ENCODE measurements around the gene EZH1.

Gene EZH1

GRCh38 chr17:42725143-42725542, 19.7 kb downstream of the EZH1 start:
- peaks cover 19 to 77% of the 10 kb centered on the region in 2 experiments for H3K36me3 ChIP-seq (ENCODE audit: control insufficient read depth in 1 of 2, insufficient read depth in 2 of 2, low read depth in 1 of 2, low read length in 2 of 2)
- no peak overlapping the region for H2BK120ac ChIP-seq (ENCODE audit: low read depth, low read length)
- no peak overlapping the region for H2BK5ac ChIP-seq (ENCODE audit: low read depth, low read length, poor library complexity, severe bottlenecking)
- no peak overlapping the region for H3K14ac ChIP-seq (ENCODE audit: low read length in 2 of 2)
- no peaks in the 10 kb centered on the region for H3K79me1 ChIP-seq (replicated peaks; ENCODE audit: low read length, poor library complexity, severe bottlenecking)
- no peak overlapping the region for H3K4me3 ChIP-seq (ENCODE audit: insufficient read depth in 1 of 2, low read depth in 1 of 2, low read length in 2 of 2)
- H3K27me3 ChIP-seq (ENCODE audit: control insufficient read depth in 1 of 2, insufficient read depth in 1 of 2, low read length in 2 of 2) = no peaks in the 10 kb centered on the region
- no peak overlapping the region for H3K27ac ChIP-seq (ENCODE audit: low read length, poor library complexity, severe bottlenecking)
- no peak overlapping the region for H4K91ac ChIP-seq (ENCODE audit: low read length)
- H3K9ac ChIP-seq (ENCODE audit: low read length) = no peak overlapping the region
- H2AFZ ChIP-seq (ENCODE audit: low read depth, low read length) = no peak overlapping the region
- H3K18ac ChIP-seq (ENCODE audit: low read depth in 1 of 2, low read length in 2 of 2) = no peak overlapping the region
- H3K4ac ChIP-seq (ENCODE audit: low read depth in 1 of 2, low read length in 2 of 2) = no peak overlapping the region
- DNase-seq = no peak
- H4K8ac ChIP-seq (ENCODE audit: low read length) = no peak overlapping the region
- no peak overlapping the region for H2BK15ac ChIP-seq (ENCODE audit: low read depth, poor library complexity, severe bottlenecking)
- no peak overlapping the region for H3K4me2 ChIP-seq (ENCODE audit: low read length, poor library complexity, severe bottlenecking)
- no peaks in the 10 kb centered on the region for H3K9me3 ChIP-seq (ENCODE audit: control insufficient read depth, low read length)
- WGBS = 98% methylated on average over 3 of the region's 6 CpGs
- no peak overlapping the region for H2AK5ac ChIP-seq (ENCODE audit: low read length, severe bottlenecking)
- no peaks in the 10 kb centered on the region for H3K4me1 ChIP-seq (ENCODE audit: control insufficient read depth, insufficient read depth, low read depth, low read length)
- H2BK12ac ChIP-seq (ENCODE audit: low read length in 2 of 2) = no peak overlapping the region
- H3K23ac ChIP-seq (ENCODE audit: low read length in 2 of 2) = no peak overlapping the region

GRCh38 chr17:42723636-42724035, 21.2 kb downstream of the EZH1 start:
- DNase-seq = no peak
- no peak overlapping the region for H2BK120ac ChIP-seq (ENCODE audit: low read depth, low read length)

GRCh38 chr17:42720996-42721583, 23.8 kb downstream of the EZH1 start:
- WGBS = 0% methylated on average over 1 of the region's 2 CpGs
- H3K9me3 ChIP-seq (ENCODE audit: control insufficient read depth, low read length) = no peaks in the 10 kb centered on the region
- peaks cover 26 to 89% of the 10 kb centered on the region in 2 experiments for H3K36me3 ChIP-seq (ENCODE audit: control insufficient read depth in 1 of 2, insufficient read depth in 2 of 2, low read depth in 1 of 2, low read length in 2 of 2)
- no peak overlapping the region for H2AFZ ChIP-seq (ENCODE audit: low read depth, low read length)
- H3K4me3 ChIP-seq (ENCODE audit: insufficient read depth in 1 of 2, low read depth in 1 of 2, low read length in 2 of 2) = no peak overlapping the region
- no peak overlapping the region for H3K23ac ChIP-seq (ENCODE audit: low read length in 2 of 2)
- H3K4me2 ChIP-seq (ENCODE audit: low read length, poor library complexity, severe bottlenecking) = no peak overlapping the region
- H3K79me1 ChIP-seq (replicated peaks; ENCODE audit: low read length, poor library complexity, severe bottlenecking) = no peaks in the 10 kb centered on the region
- peak; percentile 73 for DNase-seq
- H2BK12ac ChIP-seq (ENCODE audit: low read length in 2 of 2) = no peak overlapping the region
- H3K9ac ChIP-seq (ENCODE audit: low read length) = no peak overlapping the region
- no peaks in the 10 kb centered on the region for H3K4me1 ChIP-seq (ENCODE audit: control insufficient read depth, insufficient read depth, low read depth, low read length)
- H4K91ac ChIP-seq (ENCODE audit: low read length) = no peak overlapping the region
- no peak overlapping the region for H3K27ac ChIP-seq (ENCODE audit: low read length, poor library complexity, severe bottlenecking)
- no peak overlapping the region for H2AK5ac ChIP-seq (ENCODE audit: low read length, severe bottlenecking)
- no peak overlapping the region for H2BK15ac ChIP-seq (ENCODE audit: low read depth, poor library complexity, severe bottlenecking)
- no peak overlapping the region for H3K14ac ChIP-seq (ENCODE audit: low read length in 2 of 2)
- no peaks in the 10 kb centered on the region for H3K27me3 ChIP-seq (ENCODE audit: control insufficient read depth in 1 of 2, insufficient read depth in 1 of 2, low read length in 2 of 2)
- H3K4ac ChIP-seq (ENCODE audit: low read depth in 1 of 2, low read length in 2 of 2) = no peak overlapping the region
- no peak overlapping the region for H3K18ac ChIP-seq (ENCODE audit: low read depth in 1 of 2, low read length in 2 of 2)
- H2BK5ac ChIP-seq (ENCODE audit: low read depth, low read length, poor library complexity, severe bottlenecking) = no peak overlapping the region
- H2BK120ac ChIP-seq (ENCODE audit: low read depth, low read length) = no peak overlapping the region
- H4K8ac ChIP-seq (ENCODE audit: low read length) = no peak overlapping the region

More at GRCh38 chr17:42723636-42724035, 21.2 kb downstream of the EZH1 start:
- Histone ChIP-seq H4K91ac (ENCODE audit: low read length) (no peak overlapping the region), H3K4me3 (ENCODE audit: insufficient read depth in 1 of 2, low read depth in 1 of 2, low read length in 2 of 2) (no peak overlapping the region), H3K9ac (ENCODE audit: low read length) (no peak overlapping the region), H2BK12ac (ENCODE audit: low read length in 2 of 2) (no peak overlapping the region), H3K23ac (ENCODE audit: low read length in 2 of 2) (no peak overlapping the region), H3K36me3 (ENCODE audit: control insufficient read depth in 1 of 2, insufficient read depth in 2 of 2, low read depth in 1 of 2, low read length in 2 of 2) (peaks cover 19 to 80% of the 10 kb centered on the region in 2 experiments), H3K9me3 (ENCODE audit: control insufficient read depth, low read length) (no peaks in the 10 kb centered on the region), H3K27ac (ENCODE audit: low read length, poor library complexity, severe bottlenecking) (no peak overlapping the region), H3K4ac (ENCODE audit: low read depth in 1 of 2, low read length in 2 of 2) (no peak overlapping the region), H3K14ac (ENCODE audit: low read length in 2 of 2) (no peak overlapping the region), H2AFZ (ENCODE audit: low read depth, low read length) (no peak overlapping the region), H2AK5ac (ENCODE audit: low read length, severe bottlenecking) (no peak overlapping the region), H4K8ac (ENCODE audit: low read length) (no peak overlapping the region), H3K4me2 (ENCODE audit: low read length, poor library complexity, severe bottlenecking) (no peak overlapping the region), H2BK15ac (ENCODE audit: low read depth, poor library complexity, severe bottlenecking) (no peak overlapping the region), H2BK5ac (ENCODE audit: low read depth, low read length, poor library complexity, severe bottlenecking) (no peak overlapping the region), H3K18ac (ENCODE audit: low read depth in 1 of 2, low read length in 2 of 2) (no peak overlapping the region), H3K4me1 (ENCODE audit: control insufficient read depth, insufficient read depth, low read depth, low read length) (no peaks in the 10 kb centered on the region), H3K79me1 (replicated peaks; ENCODE audit: low read length, poor library complexity, severe bottlenecking) (no peaks in the 10 kb centered on the region), H3K27me3 (ENCODE audit: control insufficient read depth in 1 of 2, insufficient read depth in 1 of 2, low read length in 2 of 2) (no peaks in the 10 kb centered on the region)
- WGBS = 75% methylated on average over 1 of the region's 3 CpGs

- Histone ChIP-seq H3K14ac (ENCODE audit: low read length in 2 of 2) (no peak overlapping the region), H2BK15ac (ENCODE audit: low read depth, poor library complexity, severe bottlenecking) (no peak overlapping the region), H4K8ac (ENCODE audit: low read length) (no peak overlapping the region), H3K9ac (ENCODE audit: low read length) (no peak overlapping the region), H3K4ac (ENCODE audit: low read depth in 1 of 2, low read length in 2 of 2) (no peak overlapping the region), H3K36me3 (ENCODE audit: control insufficient read depth in 1 of 2, insufficient read depth in 2 of 2, low read depth in 1 of 2, low read length in 2 of 2) (peaks cover 70 to 93% of the 10 kb centered on the region in 2 experiments), H3K27ac (ENCODE audit: low read length, poor library complexity, severe bottlenecking) (no peak overlapping the region), H3K9me3 (ENCODE audit: control insufficient read depth, low read length) (no peaks in the 10 kb centered on the region), H3K18ac (ENCODE audit: low read depth in 1 of 2, low read length in 2 of 2) (no peak overlapping the region), H3K27me3 (ENCODE audit: control insufficient read depth in 1 of 2, insufficient read depth in 1 of 2, low read length in 2 of 2) (no peaks in the 10 kb centered on the region), H2AK5ac (ENCODE audit: low read length, severe bottlenecking) (no peak overlapping the region), H4K91ac (ENCODE audit: low read length) (no peak overlapping the region), H2BK12ac (ENCODE audit: low read length in 2 of 2) (no peak overlapping the region), H2BK5ac (ENCODE audit: low read depth, low read length, poor library complexity, severe bottlenecking) (no peak overlapping the region), H3K23ac (ENCODE audit: low read length in 2 of 2) (no peak overlapping the region), H2BK120ac (ENCODE audit: low read depth, low read length) (no peak overlapping the region), H3K4me1 (ENCODE audit: control insufficient read depth, insufficient read depth, low read depth, low read length) (no peaks in the 10 kb centered on the region), H2AFZ (ENCODE audit: low read depth, low read length) (no peak overlapping the region), H3K79me1 (replicated peaks; ENCODE audit: low read length, poor library complexity, severe bottlenecking) (no peaks in the 10 kb centered on the region), H3K4me3 (ENCODE audit: insufficient read depth in 1 of 2, low read depth in 1 of 2, low read length in 2 of 2) (no peak overlapping the region), H3K4me2 (ENCODE audit: low read length, poor library complexity, severe bottlenecking) (no peak overlapping the region)
- 93% methylated on average over 2 of the region's 2 CpGs for WGBS
- no peak for DNase-seq
Measured at GRCh38 chr17:42709561-42709960, 35.3 kb downstream of the EZH1 start.

Measured in mesenchymal stem cell (in vitro differentiated cells and primary cell).